BLaER1 (cell line): ENCODE data around the gene YTHDC2.

Experiments used
- H3K27ac ChIP-seq: shearing (Covaris generic); formaldehyde crosslinking; 2 replicates; pipeline ENCODE4 v1.8.1; 2022
- H3K27me3 ChIP-seq: shearing (Covaris generic); formaldehyde crosslinking; 2 replicates; pipeline ENCODE4 v1.8.1; 2022
- H3K36me3 ChIP-seq: shearing (Covaris generic); formaldehyde crosslinking; 2 replicates; pipeline ENCODE4 v1.8.1; 2022
- H3K4me1 ChIP-seq: shearing (Covaris generic); formaldehyde crosslinking; 2 replicates; pipeline ENCODE4 v1.8.1; 2022
- H3K4me2 ChIP-seq: shearing (Covaris generic); formaldehyde crosslinking; 2 replicates; pipeline ENCODE4 v1.8.1; 2022
- H3K4me3 ChIP-seq: shearing (Covaris generic); formaldehyde crosslinking; 2 replicates; pipeline ENCODE4 v1.8.1; 2022
- H3K9ac ChIP-seq: shearing (Covaris generic); formaldehyde crosslinking; 2 replicates; pipeline ENCODE4 v1.8.1; 2022
- H3K9me3 ChIP-seq: shearing (Covaris generic); formaldehyde crosslinking; 2 replicates; pipeline ENCODE4 v1.8.1; 2022
- H4K20me1 ChIP-seq: shearing (Covaris generic); formaldehyde crosslinking; 2 replicates; pipeline ENCODE4 v1.8.1; 2022
- Cebpa-rat ChIP-seq: shearing (Covaris generic); IDR thresholded peaks from 2 replicates; pipeline ENCODE4 v1.8.1; 2022

YTHDC2 gene

GRCh38 chr5:113513384-113514288 is at the start of gene YTHDC2:
YTHDC2 (plus strand) TSS chr5:113513694; CDS start chr5:113513896, 202 bp downstream.
- no peaks in the 10 kb centered on the region for H3K9me3 ChIP-seq
- H3K27ac ChIP-seq: peak within 1 kb of the TSS; percentile 94
- H3K4me3 ChIP-seq: peak within 1 kb of the TSS; percentile 93
- H3K9ac ChIP-seq: peak within 1 kb of the TSS; percentile 97
- 0 out of 2 replicates have a peak, but pooled peaks cover 8% of the 10 kb centered on the region for H4K20me1 ChIP-seq
- H3K4me1 ChIP-seq: peaks cover 23% of the 10 kb centered on the region
- peak within 1 kb of the TSS; percentile 95 for H3K4me2 ChIP-seq
- H3K36me3 ChIP-seq: peaks cover 18% of the 10 kb centered on the region; the same call in 1 of the 2 replicates
- no peak for TF ChIP-seq Cebpa-rat
- no peaks in the 10 kb centered on the region for H3K27me3 ChIP-seq

GRCh38 chr5:113474100-113474728 is 39.3 kb upstream of the YTHDC2 start:
- no peak overlapping the region for H3K27ac ChIP-seq
- H3K27me3 ChIP-seq: no peaks in the 10 kb centered on the region
- no peaks in the 10 kb centered on the region for H3K36me3 ChIP-seq
- H3K4me2 ChIP-seq: no peak overlapping the region
- no peak overlapping the region for H3K4me3 ChIP-seq
- H3K4me1 ChIP-seq: no peaks in the 10 kb centered on the region
- no peak for TF ChIP-seq Cebpa-rat
- H4K20me1 ChIP-seq: no peaks in the 10 kb centered on the region
- no peak overlapping the region for H3K9ac ChIP-seq
- H3K9me3 ChIP-seq: peaks cover 13% of the 10 kb centered on the region

GRCh38 chr5:113478691-113479090 is 34.8 kb upstream of the YTHDC2 start:
- H3K9me3 ChIP-seq: no peaks in the 10 kb centered on the region
- TF ChIP-seq Cebpa-rat: no peak
- no peaks in the 10 kb centered on the region for H3K27me3 ChIP-seq
- H3K36me3 ChIP-seq: no peaks in the 10 kb centered on the region
- no peak overlapping the region for H3K4me2 ChIP-seq
- H3K4me3 ChIP-seq: no peak overlapping the region
- no peak overlapping the region for H3K27ac ChIP-seq
- H3K4me1 ChIP-seq: no peaks in the 10 kb centered on the region
- H4K20me1 ChIP-seq: no peaks in the 10 kb centered on the region
- no peak overlapping the region for H3K9ac ChIP-seq

- no peaks in the 10 kb centered on the region for H3K9me3 ChIP-seq
- H3K9ac ChIP-seq: no peak overlapping the region
- no peaks in the 10 kb centered on the region for H3K27me3 ChIP-seq
- no peaks in the 10 kb centered on the region for H3K4me1 ChIP-seq
- no peaks in the 10 kb centered on the region for H3K36me3 ChIP-seq
- no peak overlapping the region for H3K4me3 ChIP-seq
- no peak for TF ChIP-seq Cebpa-rat
- no peaks in the 10 kb centered on the region for H4K20me1 ChIP-seq
- H3K27ac ChIP-seq: no peak overlapping the region
- no peak overlapping the region for H3K4me2 ChIP-seq
These were observed 33.3 kb upstream of the YTHDC2 start for GRCh38 chr5:113480243-113480642.

GRCh38 chr5:113487416-113487780 is 26.1 kb upstream of the YTHDC2 start:
- Histone ChIP-seq H4K20me1 (no peaks in the 10 kb centered on the region), H3K36me3 (no peaks in the 10 kb centered on the region), H3K4me3 (peak overlapping the region; percentile 52; the same call in 1 of the 2 replicates), H3K9me3 (peaks cover 42% of the 10 kb centered on the region), H3K27me3 (peaks cover 49% of the 10 kb centered on the region), H3K27ac (no peak overlapping the region), H3K9ac (no peak overlapping the region), H3K4me2 (no peak overlapping the region), H3K4me1 (peaks cover 11% of the 10 kb centered on the region)
- TF ChIP-seq Cebpa-rat: no peak

- peaks cover 11% of the 10 kb centered on the region for H3K4me1 ChIP-seq
- no peak within 1 kb of the TSS for H3K9ac ChIP-seq
- peaks cover 49% of the 10 kb centered on the region for H3K27me3 ChIP-seq
- peak within 1 kb of the TSS; percentile 51 for H3K4me2 ChIP-seq
- no peak within 1 kb of the TSS for H3K27ac ChIP-seq
- peaks cover 42% of the 10 kb centered on the region for H3K9me3 ChIP-seq
- peak within 1 kb of the TSS; percentile 52 for H3K4me3 ChIP-seq
- no peaks in the 10 kb centered on the region for H4K20me1 ChIP-seq
- H3K36me3 ChIP-seq: no peaks in the 10 kb centered on the region
- no peak for TF ChIP-seq Cebpa-rat
These were observed 25.5 kb upstream of the YTHDC2 start, which contains the start of gene MCC for GRCh38 chr5:113487781-113488644. MCC (minus strand) TSS chr5:113488453.

GRCh38 chr5:113488645-113489184 is 24.8 kb upstream of the YTHDC2 start:
- Histone ChIP-seq H3K36me3 (no peaks in the 10 kb centered on the region), H3K4me2 (peak overlapping the region; percentile 51), H3K4me3 (peak overlapping the region; percentile 52), H4K20me1 (no peaks in the 10 kb centered on the region), H3K27me3 (peaks cover 49% of the 10 kb centered on the region), H3K27ac (no peak overlapping the region), H3K9ac (no peak overlapping the region), H3K4me1 (peaks cover 11% of the 10 kb centered on the region), H3K9me3 (peaks cover 42% of the 10 kb centered on the region)
- no peak for TF ChIP-seq Cebpa-rat

GRCh38 chr5:113489299-113489698 is 24.2 kb upstream of the YTHDC2 start:
- H3K27ac ChIP-seq: no peak overlapping the region
- no peak overlapping the region for H3K4me3 ChIP-seq
- H3K4me2 ChIP-seq: 0 out of 2 replicates have a peak overlapping the region, but pooled peaks have one; percentile 51
- H3K36me3 ChIP-seq: no peaks in the 10 kb centered on the region
- no peaks in the 10 kb centered on the region for H4K20me1 ChIP-seq
- H3K27me3 ChIP-seq: peaks cover 49% of the 10 kb centered on the region
- peak; percentile 63; the same call in 1 of the 2 replicates for TF ChIP-seq Cebpa-rat
- H3K4me1 ChIP-seq: peaks cover 11% of the 10 kb centered on the region
- peaks cover 42% of the 10 kb centered on the region for H3K9me3 ChIP-seq
- no peak overlapping the region for H3K9ac ChIP-seq

- no peak for TF ChIP-seq Cebpa-rat
- Histone ChIP-seq H3K36me3 (no peaks in the 10 kb centered on the region), H3K4me2 (no peak overlapping the region), H3K27ac (no peak overlapping the region), H3K4me1 (peaks cover 11% of the 10 kb centered on the region), H4K20me1 (no peaks in the 10 kb centered on the region), H3K9me3 (peaks cover 42% of the 10 kb centered on the region), H3K4me3 (no peak overlapping the region), H3K9ac (no peak overlapping the region), H3K27me3 (peaks cover 49% of the 10 kb centered on the region)
These were observed 23.2 kb upstream of the YTHDC2 start for GRCh38 chr5:113490317-113490716.
